NCI-H2196 treated with DMSO at 0.1 percent for 48 hours (cell line): ENCODE data around the gene ZNF804B.

ENCODE experiments used
- DNase-seq: peaks from one replicate; lab custom pipeline; 2025; ENCODE audit not compliant: unreplicated experiment; lab: John Stamatoyannopoulos, UW

Gene ZNF804B

GRCh38 chr7:88965371-88965770, 205.9 kb downstream of the ZNF804B start:
- DNase-seq: no peak

- DNase-seq: no peak
Observed at GRCh38 chr7:88967432-88967831, 207.9 kb downstream of the ZNF804B start.

GRCh38 chr7:88969167-88969566, 209.7 kb downstream of the ZNF804B start:
- no peak for DNase-seq

- DNase-seq: no peak
Observed at GRCh38 chr7:88985295-88985694, 225.8 kb downstream of the ZNF804B start.

GRCh38 chr7:89001306-89001705, 241.8 kb downstream of the ZNF804B start:
- no peak for DNase-seq

- no peak for DNase-seq
Observed at GRCh38 chr7:89002981-89003956, 243.8 kb downstream of the ZNF804B start.

- no peak for DNase-seq
Observed at GRCh38 chr7:89012016-89012415, 252.5 kb downstream of the ZNF804B start.

- no peak for DNase-seq
Observed at GRCh38 chr7:89017695-89018094, 258.2 kb downstream of the ZNF804B start.

- DNase-seq: no peak
Observed at GRCh38 chr7:89021741-89022140, 262.2 kb downstream of the ZNF804B start.

- no peak for DNase-seq
Observed at GRCh38 chr7:89023206-89023605, 263.7 kb downstream of the ZNF804B start.

GRCh38 chr7:89023877-89024276, 264.4 kb downstream of the ZNF804B start:
- no peak for DNase-seq

GRCh38 chr7:89027781-89028180, 268.3 kb downstream of the ZNF804B start:
- no peak for DNase-seq

GRCh38 chr7:89028319-89028718, 268.8 kb downstream of the ZNF804B start:
- no peak for DNase-seq

- no peak for DNase-seq
Observed at GRCh38 chr7:89029864-89030263, 270.4 kb downstream of the ZNF804B start.

- DNase-seq: no peak
Observed at GRCh38 chr7:89041240-89041639, 281.7 kb downstream of the ZNF804B start.

GRCh38 chr7:89042940-89043339, 283.4 kb downstream of the ZNF804B start:
- DNase-seq: no peak

- DNase-seq: no peak
Observed at GRCh38 chr7:89049043-89049442, 289.5 kb downstream of the ZNF804B start.

- no peak for DNase-seq
Observed at GRCh38 chr7:89053130-89053529, 293.6 kb downstream of the ZNF804B start.

- DNase-seq: no peak
Observed at GRCh38 chr7:89054361-89054760, 294.9 kb downstream of the ZNF804B start.

- DNase-seq: no peak
Observed at GRCh38 chr7:89060234-89060633, 300.7 kb downstream of the ZNF804B start.

- no peak for DNase-seq
Observed at GRCh38 chr7:89064831-89065230, 305.3 kb downstream of the ZNF804B start.

- no peak for DNase-seq
Observed at GRCh38 chr7:89067048-89067447, 307.5 kb downstream of the ZNF804B start.

- DNase-seq: no peak
Observed at GRCh38 chr7:89072081-89072480, 312.6 kb downstream of the ZNF804B start.
